ENCODE results near the gene PLA2G5.

Gene PLA2G5

GRCh38 chr1:20070357-20070756 lies 363 bp downstream of the PLA2G5 start:
- DNase-seq = no peak

GRCh38 chr1:20071416-20071815 lies 1.4 kb downstream of the PLA2G5 start:
- DNase-seq = no peak

DNA sequence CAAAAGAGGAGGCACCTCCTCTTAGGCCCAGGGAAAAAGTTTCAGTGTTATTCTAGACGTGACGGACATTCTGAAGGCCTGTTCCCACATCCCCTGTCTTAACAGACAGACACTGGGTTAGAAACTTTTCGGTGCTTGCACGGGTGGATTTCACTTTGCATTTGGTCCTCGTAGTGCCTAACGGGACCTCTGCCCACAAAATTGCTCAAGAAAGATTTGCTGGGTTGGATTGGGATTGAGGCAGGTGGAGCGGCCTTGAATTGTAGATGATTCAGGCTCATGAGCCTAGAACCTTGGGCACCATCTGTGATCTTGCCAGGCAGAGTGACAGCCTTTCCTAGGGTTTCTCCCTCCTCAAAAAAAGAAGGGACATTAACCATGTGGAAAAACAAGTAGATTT lies 2.8 kb downstream of the PLA2G5 start:
- DNase-seq = no peak

GRCh38 chr1:20073256-20073655 lies 3.3 kb downstream of the PLA2G5 start:
- no peak for DNase-seq

- DNase-seq = no peak
Observed at GRCh38 chr1:20074055-20074724, 4.2 kb downstream of the PLA2G5 start.

- DNase-seq = no peak
Observed at GRCh38 chr1:20074725-20075171, 4.8 kb downstream of the PLA2G5 start.

- DNase-seq = no peak
Observed at GRCh38 chr1:20075345-20075744, 5.4 kb downstream of the PLA2G5 start.

- no peak for DNase-seq
Observed at GRCh38 chr1:20076223-20076622, 6.2 kb downstream of the PLA2G5 start.

- DNase-seq = no peak
Observed at GRCh38 chr1:20076710-20077461, 6.9 kb downstream of the PLA2G5 start.

GRCh38 chr1:20078171-20078651 lies 8.2 kb downstream of the PLA2G5 start:
- no peak for DNase-seq

DNA sequence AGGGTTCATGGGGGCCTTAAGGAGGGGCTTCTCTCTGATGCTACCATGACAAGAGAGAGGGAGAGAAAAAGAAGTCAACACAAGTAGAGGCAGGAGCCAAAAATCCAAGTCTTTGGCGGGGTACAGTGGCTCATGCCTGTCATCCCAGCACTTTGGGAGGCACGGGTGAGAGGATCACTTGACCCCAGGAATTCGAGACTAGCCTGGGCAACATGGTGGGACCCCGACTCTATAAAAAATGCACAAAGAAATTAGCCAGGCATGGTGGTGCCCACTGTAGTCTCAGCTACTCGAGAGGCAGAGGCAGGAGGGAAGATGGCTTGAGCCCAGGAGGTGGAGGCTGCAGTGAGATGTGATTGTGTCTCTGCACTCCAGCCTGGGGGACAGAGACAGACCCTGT lies 8.7 kb downstream of the PLA2G5 start:
- no peak for DNase-seq

GRCh38 chr1:20079661-20080305 lies 9.8 kb downstream of the PLA2G5 start:
- no peak for DNase-seq

GRCh38 chr1:20080441-20081352 lies 10.7 kb downstream of the PLA2G5 start:
- no peak for DNase-seq

DNA sequence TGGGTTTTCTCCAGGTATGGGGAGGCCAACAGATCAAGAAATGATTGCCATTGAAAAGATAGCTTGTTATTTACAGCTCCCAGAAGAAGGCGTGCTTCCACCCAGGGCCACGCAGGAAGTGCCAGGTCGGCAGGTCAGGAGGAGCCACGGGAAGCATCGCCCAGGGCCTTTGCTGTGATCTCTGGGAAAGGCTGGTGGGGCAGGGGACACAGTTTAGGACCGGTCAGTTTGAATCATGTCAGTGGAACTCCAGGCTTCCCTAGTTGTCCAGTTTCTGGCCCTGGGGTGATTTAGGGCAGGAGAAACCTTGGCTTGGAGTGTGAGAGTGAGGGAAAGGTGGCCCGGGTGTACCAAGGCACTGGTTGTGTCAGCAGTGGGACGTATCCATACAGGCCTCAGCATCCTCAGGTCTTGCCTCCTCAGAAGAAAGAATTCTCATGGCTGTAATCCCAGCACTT lies 11.4 kb downstream of the PLA2G5 start:
- no peak for DNase-seq

DNA sequence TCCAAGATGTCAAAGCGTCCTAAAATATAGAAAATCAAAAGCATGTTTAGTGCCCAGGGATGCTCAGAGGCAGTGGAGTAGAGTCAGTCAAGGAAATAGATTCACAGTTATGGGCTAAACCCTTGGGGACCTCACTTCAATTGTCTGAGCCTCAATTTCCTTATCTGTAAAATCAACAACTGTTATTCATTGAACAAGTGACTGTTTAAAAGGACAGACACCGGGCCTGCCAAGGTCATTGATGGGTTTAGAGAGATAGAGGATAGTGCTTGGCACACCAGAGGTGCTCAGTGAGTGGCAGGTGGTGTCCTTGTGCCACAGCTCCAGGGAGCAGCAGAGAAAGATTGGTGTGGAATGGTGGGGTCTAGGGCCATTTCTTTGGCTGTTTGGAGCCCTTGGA lies 12.8 kb downstream of the PLA2G5 start:
- no peak for DNase-seq

- no peak for DNase-seq
Observed at GRCh38 chr1:20083178-20083944, 13.4 kb downstream of the PLA2G5 start.

DNA sequence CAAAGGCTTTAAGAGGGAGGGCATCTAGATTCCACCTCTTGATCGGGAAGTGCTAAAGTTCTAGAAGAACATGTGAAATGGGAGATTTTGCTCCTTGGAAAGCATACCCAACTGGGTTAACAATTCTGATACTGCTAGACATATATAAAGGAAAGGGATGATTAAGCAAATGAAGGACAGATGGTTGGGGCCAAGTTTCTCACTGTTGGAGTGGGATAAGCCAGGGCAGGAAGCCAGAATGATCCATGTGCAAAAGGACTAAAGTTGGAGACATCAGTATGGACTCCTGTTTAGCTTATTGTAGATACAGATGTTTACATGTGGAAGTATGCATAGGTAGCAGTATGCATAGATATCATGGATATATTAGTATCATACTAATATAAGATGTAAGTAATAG lies 16.8 kb downstream of the PLA2G5 start:
- no peak for DNase-seq

DNA sequence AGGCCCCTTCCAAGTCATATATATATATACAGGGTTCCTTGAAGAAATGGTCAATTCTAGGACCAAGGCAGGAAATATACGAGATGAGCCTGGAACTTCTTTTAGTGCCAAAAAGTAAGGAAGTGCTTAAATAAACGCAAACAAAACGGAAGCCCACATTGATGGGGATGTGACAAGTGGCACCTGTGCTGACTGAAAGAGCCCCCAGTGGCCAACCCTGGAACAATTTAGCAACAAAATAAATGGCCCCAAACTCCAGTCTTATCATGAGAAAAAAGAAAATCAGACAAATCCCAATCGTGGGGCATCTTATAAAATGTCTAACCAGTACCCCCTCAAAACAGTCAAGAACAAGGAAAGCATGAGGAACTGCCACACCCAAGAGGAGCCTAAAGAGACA lies 17.7 kb downstream of the PLA2G5 start:
- DNase-seq = no peak

DNA sequence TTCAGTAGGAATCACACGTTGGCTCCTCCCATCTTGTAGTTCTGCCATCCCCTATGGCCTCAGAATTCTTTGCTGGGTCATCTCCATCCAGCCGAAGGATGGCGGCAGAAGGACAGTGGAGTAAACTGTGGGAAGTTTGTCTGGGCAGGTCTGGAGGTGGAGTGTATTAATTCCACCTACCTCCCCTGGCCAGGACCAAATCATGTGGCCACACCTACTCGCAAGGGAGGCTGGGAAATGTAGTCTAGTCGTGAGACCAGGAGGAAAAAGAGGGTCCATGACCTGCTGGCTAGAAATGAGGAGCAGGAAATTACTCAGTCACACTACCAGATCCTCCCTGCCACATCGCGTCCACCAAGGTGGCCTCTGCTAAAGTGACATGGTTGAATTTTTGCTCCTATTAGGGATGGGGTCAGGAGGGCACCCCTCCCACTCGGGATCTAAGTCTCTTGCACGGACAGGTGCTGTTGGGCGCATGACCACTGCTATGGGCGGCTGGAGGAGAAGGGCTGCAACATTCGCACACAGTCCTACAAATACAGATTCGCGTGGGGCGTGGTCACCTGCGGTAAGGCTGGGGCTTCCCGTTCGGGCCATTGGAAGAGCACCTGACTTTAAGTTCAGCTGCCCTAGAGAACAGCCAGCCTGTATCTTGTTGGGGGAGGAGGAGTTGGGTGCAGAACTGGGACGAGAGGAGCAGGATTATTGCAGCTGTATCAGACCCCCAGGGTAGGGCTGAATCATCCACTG lies 19.5 kb downstream of the PLA2G5 start:
- no peak for DNase-seq

- no peak for DNase-seq
Observed at GRCh38 chr1:20090119-20090518, 20.1 kb downstream of the PLA2G5 start.

GRCh38 chr1:20090641-20091040 lies 20.6 kb downstream of the PLA2G5 start:
- DNase-seq = no peak
